ENCODE measurements around the gene MYH9. TPM values are rescaled to one million over a fixed set of nuclear protein-coding genes. Genes with fewer than 3 reads are reported as not detected.
A peak's percentile ranks its signal among the peaks of the same experiment; 100 is the strongest.

MYH9 gene
- total RNA-seq, 2 experiments from 2014 or later = 901 to 925 TPM

DNA sequence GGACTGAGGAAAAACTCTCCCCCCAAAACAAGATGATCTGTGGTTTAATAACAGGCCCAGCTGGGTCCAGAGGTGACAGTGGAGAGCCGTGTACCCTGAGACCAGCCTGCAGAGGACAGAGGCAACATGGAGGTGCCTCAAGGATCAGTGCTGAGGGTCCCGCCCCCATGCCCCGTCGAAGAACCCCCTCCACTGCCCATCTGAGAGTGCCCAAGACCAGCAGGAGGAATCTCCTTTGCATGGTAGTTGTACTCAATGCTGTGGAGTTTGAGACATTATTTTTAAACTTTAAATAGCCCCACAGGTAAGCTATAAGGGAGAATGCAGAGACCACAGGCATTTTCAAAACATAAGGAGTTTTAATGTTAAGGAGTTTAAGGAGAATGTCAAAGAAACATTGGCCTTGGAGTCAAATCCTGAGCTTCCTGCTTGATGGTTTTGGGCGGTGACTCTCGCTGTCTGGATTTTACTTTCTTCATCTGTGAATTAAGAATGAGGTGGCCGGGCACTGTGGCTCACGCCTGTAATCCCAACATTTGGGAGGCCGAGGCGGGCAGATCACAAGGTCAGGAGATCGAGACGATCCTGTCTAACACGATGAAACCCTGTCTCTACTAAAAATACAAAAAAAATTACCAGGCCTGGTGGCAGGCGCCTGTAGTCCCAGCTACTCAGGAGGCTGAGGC, 128.0 kb downstream of the MYH9 start:
- Histone ChIP-seq H3K36me3 (ENCODE audit: insufficient read depth, low read length) (peaks cover 59% of the 10 kb centered on the region), H3K27me3 (ENCODE audit: control insufficient read depth in 1 of 2, insufficient read depth in 2 of 2, low read length in 2 of 2) (no peaks in the 10 kb centered on the region), H3K4me1 (ENCODE audit: insufficient read depth, low read length) (peaks cover 37% of the 10 kb centered on the region), H3K27ac (ENCODE audit: low read depth in 1 of 2, low read length in 2 of 2) (peak overlapping the region in 1 of 2 donors; percentile 14), H3K4me3 (ENCODE audit: low read length) (no peak overlapping the region), H3K9me3 (ENCODE audit: control insufficient read depth in 1 of 2, insufficient read depth in 1 of 2, low read length in 2 of 2) (no peaks in the 10 kb centered on the region)
- intact Hi-C loops (cut with DNase I, micrococcal nuclease) = no loop called here
- TF ChIP-seq, protein P1, sequence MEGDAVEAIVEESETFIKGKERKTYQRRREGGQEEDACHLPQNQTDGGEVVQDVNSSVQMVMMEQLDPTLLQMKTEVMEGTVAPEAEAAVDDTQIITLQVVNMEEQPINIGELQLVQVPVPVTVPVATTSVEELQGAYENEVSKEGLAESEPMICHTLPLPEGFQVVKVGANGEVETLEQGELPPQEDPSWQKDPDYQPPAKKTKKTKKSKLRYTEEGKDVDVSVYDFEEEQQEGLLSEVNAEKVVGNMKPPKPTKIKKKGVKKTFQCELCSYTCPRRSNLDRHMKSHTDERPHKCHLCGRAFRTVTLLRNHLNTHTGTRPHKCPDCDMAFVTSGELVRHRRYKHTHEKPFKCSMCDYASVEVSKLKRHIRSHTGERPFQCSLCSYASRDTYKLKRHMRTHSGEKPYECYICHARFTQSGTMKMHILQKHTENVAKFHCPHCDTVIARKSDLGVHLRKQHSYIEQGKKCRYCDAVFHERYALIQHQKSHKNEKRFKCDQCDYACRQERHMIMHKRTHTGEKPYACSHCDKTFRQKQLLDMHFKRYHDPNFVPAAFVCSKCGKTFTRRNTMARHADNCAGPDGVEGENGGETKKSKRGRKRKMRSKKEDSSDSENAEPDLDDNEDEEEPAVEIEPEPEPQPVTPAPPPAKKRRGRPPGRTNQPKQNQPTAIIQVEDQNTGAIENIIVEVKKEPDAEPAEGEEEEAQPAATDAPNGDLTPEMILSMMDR (IDR thresholded peaks at IDR 0.05) = no peak
- Mint-ChIP-seq H3K27ac (peak overlapping the region; percentile 77), H3K4me1 (ENCODE audit: low read depth) (peaks cover 35% of the 10 kb centered on the region), H3K36me3 (ENCODE audit: low read depth) (peaks cover 79% of the 10 kb centered on the region), H3K9me3 (no peaks in the 10 kb centered on the region), H3K4me3 (no peak overlapping the region), H3K27me3 (no peaks in the 10 kb centered on the region)
- ChIA-PET POLR2A (no interaction called here), CTCF (no interaction called here)
- no peak for ATAC-seq (ENCODE audit: poor library complexity)
- no peak for DNase-seq

DNA sequence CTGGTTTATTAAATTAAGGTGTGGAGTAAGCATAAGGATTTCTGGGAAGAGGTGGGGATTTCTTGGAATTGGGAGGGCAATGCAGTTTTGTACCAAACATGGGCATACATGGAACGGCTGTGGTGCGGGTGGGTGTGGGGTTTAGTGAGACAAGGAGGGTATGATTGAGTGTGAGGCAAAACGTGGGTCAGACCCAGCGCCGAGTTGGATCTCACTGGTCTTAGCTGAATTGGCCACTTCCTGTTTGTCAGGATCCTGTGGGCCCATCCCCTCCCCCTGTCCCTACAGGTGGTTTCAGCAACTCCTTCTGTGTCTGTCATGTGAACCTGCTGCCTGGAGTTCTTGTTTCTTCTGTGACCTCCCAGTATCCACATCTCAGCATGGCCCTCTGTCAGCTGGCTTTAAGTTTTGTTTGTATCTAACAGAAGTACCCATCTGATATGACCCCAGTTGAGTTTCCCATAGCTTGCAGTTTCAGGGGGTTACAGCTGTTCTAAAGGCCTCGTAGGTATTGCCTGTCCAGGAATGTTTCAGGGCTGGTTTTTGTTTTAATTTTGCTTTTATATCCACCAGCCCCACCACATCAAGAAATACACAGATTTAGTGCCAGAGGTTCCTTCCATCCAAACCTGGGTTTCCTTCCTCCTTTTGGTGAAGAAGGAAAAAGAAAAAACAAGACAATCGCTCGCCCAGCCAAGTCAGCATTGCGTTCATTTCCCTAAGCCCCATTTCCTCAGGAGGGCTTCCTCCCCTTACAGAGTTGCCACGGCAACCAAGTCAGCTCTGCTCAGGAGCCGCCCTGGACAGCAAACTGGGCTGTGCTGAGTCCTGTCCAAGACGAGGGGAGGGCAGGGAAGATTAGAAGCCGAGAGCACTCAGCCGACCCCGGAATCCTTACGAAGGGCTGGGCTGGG, 128.8 kb downstream of the MYH9 start:
- intact Hi-C loops (cut with DNase I, micrococcal nuclease) = no loop called here
- peak overlapping the region in 1 of 2 donors; percentile 14 for H3K27ac ChIP-seq (ENCODE audit: low read depth in 1 of 2, low read length in 2 of 2)
- peaks cover 40% of the 10 kb centered on the region for H3K4me1 Mint-ChIP-seq (ENCODE audit: low read depth)
- no peaks in the 10 kb centered on the region for H3K9me3 Mint-ChIP-seq
- TF ChIP-seq, protein P1 (IDR thresholded peaks at IDR 0.05) = no peak
- H3K9me3 ChIP-seq (ENCODE audit: control insufficient read depth in 1 of 2, insufficient read depth in 1 of 2, low read length in 2 of 2) = no peaks in the 10 kb centered on the region
- peaks cover 56% of the 10 kb centered on the region for H3K36me3 ChIP-seq (ENCODE audit: insufficient read depth, low read length)
- H3K27me3 Mint-ChIP-seq = no peaks in the 10 kb centered on the region
- H3K36me3 Mint-ChIP-seq (ENCODE audit: low read depth) = peaks cover 79% of the 10 kb centered on the region
- peak overlapping the region; percentile 77 for H3K27ac Mint-ChIP-seq
- ChIA-PET POLR2A (no interaction called here), CTCF (no interaction called here)
- peak in 2 of 14 experiments; percentile 26 to 36 for DNase-seq
- H3K27me3 ChIP-seq (ENCODE audit: control insufficient read depth in 1 of 2, insufficient read depth in 2 of 2, low read length in 2 of 2) = no peaks in the 10 kb centered on the region
- peak; percentile 43 for ATAC-seq (ENCODE audit: poor library complexity)
- H3K4me3 Mint-ChIP-seq = peak overlapping the region; percentile 69
- H3K4me1 ChIP-seq (ENCODE audit: insufficient read depth, low read length) = peaks cover 45% of the 10 kb centered on the region
- no peak overlapping the region for H3K4me3 ChIP-seq (ENCODE audit: low read length)

DNA sequence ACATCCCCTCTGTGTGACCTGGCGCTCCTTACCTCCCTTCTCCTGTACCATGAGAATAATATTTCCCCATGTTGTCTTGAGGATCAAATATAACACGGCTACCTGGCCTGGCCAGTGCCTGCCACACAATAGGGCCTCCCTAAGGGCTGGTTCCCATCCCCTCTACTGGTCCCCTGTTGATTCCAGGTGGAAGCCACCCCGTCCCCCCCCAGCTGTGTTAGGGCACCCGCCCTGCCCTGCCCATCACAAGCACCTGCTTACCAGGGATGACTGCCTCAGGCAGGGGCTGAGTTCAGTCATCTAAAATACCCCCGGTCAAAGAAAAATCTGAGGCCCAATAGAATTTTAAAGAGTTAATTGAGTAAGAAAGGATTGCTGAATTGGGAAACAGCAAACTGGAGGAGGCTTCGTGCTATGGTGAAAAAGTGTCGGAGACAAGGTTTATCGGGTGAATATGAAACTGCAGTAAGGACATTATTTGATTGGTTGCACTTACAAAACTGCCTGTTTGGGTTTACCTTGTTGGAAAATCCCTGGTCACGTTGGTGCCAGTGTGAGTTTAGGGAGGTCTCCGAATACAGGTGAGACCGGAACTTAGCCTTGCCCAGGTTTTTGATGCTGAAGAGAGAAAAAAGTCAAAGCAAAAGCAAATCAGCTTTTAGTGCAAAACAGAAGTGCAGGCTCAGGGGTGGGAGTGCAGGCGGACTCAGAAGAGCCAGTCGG, 129.7 kb downstream of the MYH9 start:
- Mint-ChIP-seq H3K36me3 (ENCODE audit: low read depth) (peaks cover 79% of the 10 kb centered on the region), H3K9me3 (no peaks in the 10 kb centered on the region), H3K4me1 (ENCODE audit: low read depth) (peaks cover 49% of the 10 kb centered on the region), H3K27ac (peak overlapping the region; percentile 77), H3K27me3 (no peaks in the 10 kb centered on the region), H3K4me3 (peak overlapping the region; percentile 69)
- H3K27ac ChIP-seq (ENCODE audit: low read depth in 1 of 2, low read length in 2 of 2) = peak overlapping the region in 1 of 2 donors; percentile 14
- no peak overlapping the region for H3K4me3 ChIP-seq (ENCODE audit: low read length)
- no peaks in the 10 kb centered on the region for H3K27me3 ChIP-seq (ENCODE audit: control insufficient read depth in 1 of 2, insufficient read depth in 2 of 2, low read length in 2 of 2)
- ChIA-PET POLR2A (no interaction called here), CTCF (interaction anchor here (1.2 kb wide), 1 partner anchor 19 kb away, joined by 3 read pairs; the partner anchor contains the start of gene APOL2)
- DNase-seq (peak in 3 of 14 experiments; percentile 41 to 68 (median 51)), ATAC-seq (ENCODE audit: poor library complexity) (peak; percentile 52)
- no peaks in the 10 kb centered on the region for H3K9me3 ChIP-seq (ENCODE audit: control insufficient read depth in 1 of 2, insufficient read depth in 1 of 2, low read length in 2 of 2)
- TF ChIP-seq, protein P1 (IDR thresholded peaks at IDR 0.05) = no peak
- intact Hi-C loops (cut with DNase I, micrococcal nuclease) = no loop called here
- H3K36me3 ChIP-seq (ENCODE audit: insufficient read depth, low read length) = peaks cover 54% of the 10 kb centered on the region
- peaks cover 53% of the 10 kb centered on the region for H3K4me1 ChIP-seq (ENCODE audit: insufficient read depth, low read length)
